H1 (cell line): Measurements from ENCODE around the gene ARHGAP12.

Experiments used
- GTF2F1 ChIP-seq: IDR thresholded peaks from 2 replicates; pipeline ENCODE4 v1.6.1; 2012; ENCODE audit warnings: low read depth, low read length, improper control_type of control experiment, borderline replicate concordance
- ZNF274 ChIP-seq: IDR thresholded peaks from 2 replicates; pipeline ENCODE4 v1.7.0; 2012; ENCODE audit warnings: low read length, borderline replicate concordance; ENCODE audit errors: extremely low read depth

DNA sequence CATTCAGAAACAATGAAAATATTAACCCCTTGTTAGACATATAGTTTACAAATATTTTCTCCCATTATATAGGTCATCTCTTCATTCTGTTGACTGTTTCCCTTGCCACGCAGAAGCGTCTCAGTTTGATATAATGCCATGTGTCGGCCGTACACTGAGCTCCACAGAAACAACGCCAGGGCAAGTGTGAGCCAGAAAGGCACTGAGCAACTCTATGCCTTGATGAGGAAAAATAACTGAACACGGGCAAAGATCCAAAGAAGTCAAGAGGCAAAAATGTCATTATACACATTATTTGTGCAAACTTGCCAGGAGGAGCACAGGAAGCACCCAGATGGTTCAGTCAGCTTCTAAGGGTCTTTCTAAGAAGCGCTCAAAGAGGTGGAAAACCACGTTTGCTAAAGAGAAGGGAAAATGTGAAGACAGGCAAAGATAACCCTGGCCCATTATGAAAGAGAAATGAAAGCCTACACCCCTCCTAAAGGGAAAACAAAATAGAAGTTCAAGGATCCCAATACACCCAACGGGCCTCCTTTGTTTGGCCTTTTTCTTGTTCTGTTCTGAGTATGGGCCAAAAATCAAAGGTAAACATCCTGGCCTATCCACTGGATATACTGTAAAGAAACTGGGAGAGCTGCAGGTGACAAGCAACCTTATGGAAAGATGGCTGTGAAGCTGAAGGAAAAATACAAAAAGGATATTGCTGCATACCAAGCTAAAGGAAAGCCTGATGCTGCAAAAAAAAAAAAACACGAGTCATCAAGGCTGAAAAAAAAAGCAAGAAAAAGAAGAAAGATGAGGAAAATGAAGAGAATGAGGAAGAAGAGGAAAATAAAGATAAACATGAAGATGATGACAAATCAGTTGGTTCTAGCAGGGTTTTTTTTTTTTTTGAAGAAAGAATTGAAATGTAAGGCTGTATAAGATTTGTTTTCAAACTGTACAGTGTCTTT lies 15.5 kb downstream of the ARHGAP12 start:
- TF ChIP-seq GTF2F1 (no peak), ZNF274 (no peak)
